GM13976 (cell line): ENCODE measurements around the gene FAM216A.
"Not testable (repeated sequence)": the region's sequence is repeated elsewhere in the genome, so short reads cannot be mapped to it uniquely, and the experiment has no call there.

Source experiments
- DNase-seq: peaks from one replicate; pipeline ENCODE4 v3.0.0; 2012; ENCODE audit warnings: low spot score
- CTCF ChIP-seq: IDR thresholded peaks from 2 replicates; pipeline ENCODE4 v1.5.1; 2012; ENCODE audit warnings: borderline replicate concordance, mild to moderate bottlenecking; ENCODE audit not compliant: insufficient read depth; ENCODE audit errors: extremely low read depth, missing control alignments, control extremely low read depth
- in situ Hi-C: fragments of 300-500 bp; cut with MboI; formaldehyde crosslinking; loops from one replicate; pipeline ENCODE4 v1.12.0; 2022; ENCODE audit warnings: low sequenced_read_pairs, mixed read lengths, inconsistent platforms; ENCODE audit not compliant: unreplicated experiment

Gene FAM216A

GRCh38 chr12:110513842-110514241 lies 45.2 kb downstream of the FAM216A start:
- TF ChIP-seq CTCF: no peak
- no peak for DNase-seq
- in situ Hi-C loops: loop anchor here (5.0 kb wide), 1 partner anchor 88 kb away; no protein-coding TSS in a partner anchor

DNA sequence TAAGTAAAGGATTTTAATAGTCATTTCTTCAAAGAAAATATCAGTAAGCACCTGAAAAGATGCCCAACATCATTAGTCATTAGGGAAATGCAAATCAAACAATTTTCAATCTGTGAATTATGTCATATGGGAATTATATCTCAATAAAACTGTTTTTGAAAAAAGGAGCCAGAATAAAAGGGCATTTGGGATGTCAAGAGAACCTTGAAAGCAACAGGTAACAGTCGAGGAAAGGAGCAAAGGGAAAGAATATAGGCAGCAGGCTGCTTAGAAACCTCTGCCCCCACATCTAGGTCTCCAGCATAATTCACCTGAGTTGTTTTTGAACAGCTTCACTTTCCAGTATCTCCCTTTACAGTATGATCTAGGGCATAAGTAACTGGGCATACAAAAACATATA lies 45.7 kb downstream of the FAM216A start:
- in situ Hi-C loops: loop anchor here (5.0 kb wide), 1 partner anchor 88 kb away; no protein-coding TSS in a partner anchor
- DNase-seq: no peak

GRCh38 chr12:110516995-110517394 lies 48.4 kb downstream of the FAM216A start:
- TF ChIP-seq CTCF: no peak
- DNase-seq: no peak
- in situ Hi-C loops: no loop called here

More for the DNA sequence above, 45.7 kb downstream of the FAM216A start:
- no peak for TF ChIP-seq CTCF

- DNase-seq, in situ Hi-C loops: not testable (repeated sequence)
Observed at GRCh38 chr12:110518014-110518413, 49.4 kb downstream of the FAM216A start.

GRCh38 chr12:110520876-110521712 lies 52.4 kb downstream of the FAM216A start:
- DNase-seq, in situ Hi-C loops: not testable (repeated sequence)

GRCh38 chr12:110528277-110528839 lies 59.7 kb downstream of the FAM216A start:
- in situ Hi-C loops: no loop called here
- no peak for TF ChIP-seq CTCF
- peak; percentile 45 for DNase-seq

DNA sequence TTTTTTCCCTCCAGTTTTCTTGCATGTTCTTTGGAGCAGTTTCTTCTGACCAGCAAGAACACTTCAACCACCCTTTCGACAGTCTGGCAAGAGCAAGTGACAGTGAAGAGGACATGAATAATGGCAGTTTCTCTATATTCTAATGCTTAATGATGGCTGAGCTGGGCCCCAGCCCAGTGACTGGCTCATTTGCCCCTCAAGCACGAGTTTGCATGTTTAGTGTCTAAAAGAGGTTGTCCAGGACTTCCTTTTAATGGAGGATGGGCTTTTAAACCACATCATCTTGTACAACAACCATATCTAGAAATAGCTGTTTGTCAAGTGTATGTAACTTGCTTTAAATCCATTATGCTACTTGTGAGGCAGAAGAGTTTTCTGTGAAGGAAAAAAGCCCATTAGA lies 61.9 kb downstream of the FAM216A start:
- no peak for DNase-seq
- in situ Hi-C loops: no loop called here
- TF ChIP-seq CTCF: no peak

- no peak for TF ChIP-seq CTCF
- DNase-seq: peak; percentile 71
- in situ Hi-C loops: no loop called here
Observed at GRCh38 chr12:110531741-110532333, 63.2 kb downstream of the FAM216A start.
